Hepatocyte (in vitro differentiated cells): Measurements from ENCODE around the gene ANAPC1. TPM values are rescaled to one million over a fixed set of nuclear protein-coding genes. Genes with fewer than 3 reads are reported as not detected.
"Not testable (repeated sequence)": the region's sequence is repeated elsewhere in the genome, so short reads cannot be mapped to it uniquely, and the experiment has no call there.

Source experiments
- DNase-seq: peaks from one replicate; pipeline ENCODE4 v3.0.0-alpha.2; 2016; ENCODE audit warnings: low spot score
- H2AFZ ChIP-seq: fragments of 200-600 bp; sonication (generic); 2 replicates; pipeline ENCODE4 v1.6.0; 2016; ENCODE audit warnings: antibody characterized with exemption, mild to moderate bottlenecking
- H3K27ac ChIP-seq: fragments of 200-600 bp; sonication (generic); 2 replicates; pipeline ENCODE4 v1.5.1; 2016; ENCODE audit warnings: mild to moderate bottlenecking
- H3K27me3 ChIP-seq: fragments of 200-600 bp; sonication (generic); 2 replicates; pipeline ENCODE4 v1.6.1; 2016
- H3K36me3 ChIP-seq: fragments of 200-600 bp; sonication (generic); replicated peaks from 2 replicates; pipeline ENCODE4 v1.5.1; 2016; ENCODE audit warnings: low read depth; ENCODE audit not compliant: insufficient read depth
- H3K4me1 ChIP-seq: fragments of 200-600 bp; sonication (generic); 2 replicates; pipeline ENCODE4 v1.5.1; 2016; ENCODE audit warnings: mild to moderate bottlenecking, moderate library complexity; ENCODE audit not compliant: insufficient read depth
- H3K4me2 ChIP-seq: fragments of 200-600 bp; sonication (generic); 2 replicates; pipeline ENCODE4 v1.6.0; 2016
- H3K4me3 ChIP-seq: fragments of 200-600 bp; sonication (generic); 2 replicates; pipeline ENCODE4 v1.5.1; 2016; ENCODE audit warnings: mild to moderate bottlenecking
- H3K79me2 ChIP-seq: fragments of 200-600 bp; sonication (generic); 2 replicates; pipeline ENCODE4 v1.6.0; 2017; ENCODE audit warnings: mild to moderate bottlenecking
- H3K9me2 ChIP-seq: fragments of 200-600 bp; sonication (generic); replicated peaks from 2 replicates; pipeline ENCODE4 v1.6.0; 2017; ENCODE audit warnings: mild to moderate bottlenecking; ENCODE audit not compliant: insufficient read depth
- H3K9me3 ChIP-seq: fragments of 200-600 bp; sonication (generic); 2 replicates; pipeline ENCODE4 v1.5.1; 2016; ENCODE audit warnings: low read depth, mild to moderate bottlenecking
- H4K20me1 ChIP-seq: fragments of 200-600 bp; sonication (generic); 2 replicates; pipeline ENCODE4 v1.6.0; 2016; ENCODE audit warnings: mild to moderate bottlenecking; ENCODE audit not compliant: insufficient read depth, poor library complexity, severe bottlenecking
- CTCF ChIP-seq: fragments of 200-600 bp; sonication (generic); IDR thresholded peaks from 2 replicates; pipeline ENCODE4 v1.5.1; 2016; ENCODE audit warnings: antibody characterized with exemption, mild to moderate bottlenecking; ENCODE audit not compliant: poor library complexity
- WGBS: methylation state at CpG from one replicate; pipeline ENCODE4 v1.1.6; 2016; ENCODE audit warnings: low lambda C conversion rate; ENCODE audit errors: missing lambda C conversion rate; 5-methylcytosine and 5-hydroxymethylcytosine counted together
- polyA plus RNA-seq: library from polyadenylated mRNA; unstranded; fragments of >200 nt; fragmentation: Nextera tagmentation; extraction: Ambion mirVana; gene quantifications from 2 replicates; pipeline ENCODE4 v1.2.1, GENCODE V29; 2016
- total RNA-seq: library from RNA; depleted of rRNA; stranded (reverse); fragments of >200 nt; gene quantifications from 2 replicates; pipeline ENCODE4 v1.2.3, GENCODE V29; 2014

Gene ANAPC1
- total and polyA plus RNA-seq, 2 experiments from 2014 or later = 7.7 to 29.9 TPM

GRCh38 chr2:111750641-111751040, 133.4 kb downstream of the ANAPC1 start:
- 90% methylated on average over 1 of the region's 1 CpG for WGBS
- H3K9me3 ChIP-seq, H2AFZ ChIP-seq, H3K4me3 ChIP-seq, H4K20me1 ChIP-seq, H3K36me3 ChIP-seq, H3K27me3 ChIP-seq, H3K79me2 ChIP-seq, H3K4me1 ChIP-seq, H3K9me2 ChIP-seq, H3K4me2 ChIP-seq, H3K27ac ChIP-seq, DNase-seq: not testable (repeated sequence)

GRCh38 chr2:111748429-111748828, 135.6 kb downstream of the ANAPC1 start:
- H3K4me3 ChIP-seq, H3K27me3 ChIP-seq, H3K36me3 ChIP-seq, H3K9me2 ChIP-seq, H3K79me2 ChIP-seq, H3K9me3 ChIP-seq, H4K20me1 ChIP-seq, H3K27ac ChIP-seq, DNase-seq, H3K4me2 ChIP-seq, H2AFZ ChIP-seq, H3K4me1 ChIP-seq: not testable (repeated sequence)
- WGBS = 94% methylated on average over 2 of the region's 4 CpGs

GRCh38 chr2:111747410-111748115, 136.4 kb downstream of the ANAPC1 start:
- H3K9me2 ChIP-seq, H3K4me2 ChIP-seq, H3K4me1 ChIP-seq, H3K36me3 ChIP-seq, H3K27ac ChIP-seq, H3K4me3 ChIP-seq, H2AFZ ChIP-seq, H3K27me3 ChIP-seq, DNase-seq, H3K9me3 ChIP-seq, H3K79me2 ChIP-seq, H4K20me1 ChIP-seq: not testable (repeated sequence)
- peak; percentile 61 for TF ChIP-seq CTCF
- 23% methylated on average over 22 of the region's 23 CpGs for WGBS

GRCh38 chr2:111744751-111745150, 139.2 kb downstream of the ANAPC1 start:
- DNase-seq, H3K27me3 ChIP-seq, H3K79me2 ChIP-seq, H3K27ac ChIP-seq, H3K36me3 ChIP-seq, H3K9me3 ChIP-seq, H4K20me1 ChIP-seq, H3K4me2 ChIP-seq, H3K4me1 ChIP-seq, H3K4me3 ChIP-seq, H3K9me2 ChIP-seq, H2AFZ ChIP-seq: not testable (repeated sequence)
- 67% methylated on average over 8 of the region's 8 CpGs for WGBS

GRCh38 chr2:111741517-111741916, 142.5 kb downstream of the ANAPC1 start:
- H3K27me3 ChIP-seq, H3K4me3 ChIP-seq, H3K36me3 ChIP-seq, H3K79me2 ChIP-seq, H3K9me2 ChIP-seq, H3K9me3 ChIP-seq, H3K27ac ChIP-seq, H2AFZ ChIP-seq, H4K20me1 ChIP-seq, H3K4me1 ChIP-seq, DNase-seq, H3K4me2 ChIP-seq: not testable (repeated sequence)
- 49% methylated on average over 2 of the region's 3 CpGs for WGBS
